GM23248 (cell line): Measurements from ENCODE around the gene FOXN3. TPM values are rescaled to one million over a fixed set of nuclear protein-coding genes. Genes with fewer than 3 reads are reported as not detected.

ENCODE experiments used
- DNase-seq: peaks from one replicate; pipeline ENCODE4 v3.0.0-alpha.2; 2015
- H2AFZ ChIP-seq: fragments of 200-600 bp; sonication (generic); 2 replicates; pipeline ENCODE4 v1.6.1; 2016; ENCODE audit warnings: antibody characterized with exemption
- H3F3A ChIP-seq: fragments of 200-600 bp; sonication (generic); 2 replicates; pipeline ENCODE4 v1.6.1; 2016; ENCODE audit warnings: mild to moderate bottlenecking, antibody characterized with exemption, mixed run types; ENCODE audit not compliant: insufficient read depth
- H3K27ac ChIP-seq: fragments of 200-600 bp; sonication (generic); 2 replicates; pipeline ENCODE4 v1.5.1; 2016; ENCODE audit warnings: mild to moderate bottlenecking
- H3K27me3 ChIP-seq: fragments of 200-600 bp; sonication (generic); replicated peaks from 2 replicates; pipeline ENCODE4 v1.6.1; 2016; ENCODE audit warnings: mild to moderate bottlenecking; ENCODE audit not compliant: insufficient read depth
- H3K36me3 ChIP-seq: fragments of 200-600 bp; sonication (generic); 2 replicates; pipeline ENCODE4 v1.6.1; 2016; ENCODE audit warnings: low read depth, mild to moderate bottlenecking
- H3K4me1 ChIP-seq: fragments of 200-600 bp; sonication (generic); 2 replicates; pipeline ENCODE4 v1.6.1; 2016; ENCODE audit warnings: mild to moderate bottlenecking; ENCODE audit not compliant: insufficient read depth
- H3K4me2 ChIP-seq: fragments of 200-600 bp; sonication (generic); one replicate; pipeline ENCODE4 v1.6.1; 2016; ENCODE audit warnings: mild to moderate bottlenecking; ENCODE audit not compliant: unreplicated experiment
- H3K4me3 ChIP-seq: fragments of 200-600 bp; sonication (generic); 2 replicates; pipeline ENCODE4 v1.5.1; 2016; ENCODE audit warnings: mild to moderate bottlenecking
- H3K79me2 ChIP-seq: fragments of 200-600 bp; sonication (generic); 2 replicates; pipeline ENCODE4 v1.6.1; 2016; ENCODE audit warnings: mild to moderate bottlenecking; ENCODE audit not compliant: insufficient read depth
- H3K9ac ChIP-seq: fragments of 200-600 bp; sonication (generic); 2 replicates; pipeline ENCODE4 v1.6.1; 2016; ENCODE audit warnings: mild to moderate bottlenecking
- H3K9me2 ChIP-seq: fragments of 200-600 bp; sonication (generic); 2 replicates; pipeline ENCODE4 v1.6.1; 2016; ENCODE audit warnings: mixed run types, mild to moderate bottlenecking, moderate library complexity; ENCODE audit not compliant: insufficient read depth
- H3K9me3 ChIP-seq: fragments of 200-600 bp; sonication (generic); one replicate; pipeline ENCODE4 v1.6.1; 2017; ENCODE audit warnings: low read depth
- H4K20me1 ChIP-seq: fragments of 200-600 bp; sonication (generic); 2 replicates; pipeline ENCODE4 v1.6.0; 2016; ENCODE audit not compliant: insufficient read depth
- EZH2 ChIP-seq: fragments of 200-600 bp; sonication (generic); IDR thresholded peaks from 2 replicates; pipeline ENCODE4 v1.6.1; 2018; ENCODE audit warnings: antibody characterized with exemption, mild to moderate bottlenecking; ENCODE audit not compliant: insufficient read depth, poor library complexity, severe bottlenecking
- EZH2phosphoT487 ChIP-seq: fragments of 200-600 bp; sonication (generic); IDR thresholded peaks from 2 replicates; pipeline ENCODE4 v1.6.1; 2018; ENCODE audit warnings: antibody characterized with exemption, moderate library complexity, mild to moderate bottlenecking, low read depth; ENCODE audit not compliant: insufficient read depth
- WGBS, 2 experiments: methylation state at CpG; one replicate each; pipeline ENCODE4 v1.1.6; 2015 to 2017; ENCODE audit warnings: low lambda C conversion rate in 2 of 2, low coverage in 1 of 2; ENCODE audit errors: missing lambda C conversion rate in 2 of 2; 5-methylcytosine and 5-hydroxymethylcytosine counted together
- in situ Hi-C: fragments of 300-500 bp; cut with MboI; formaldehyde crosslinking; loops from 2 replicates; pipeline ENCODE4 v1.15.0; 2020
- polyA plus RNA-seq: library from polyadenylated mRNA; unstranded; fragments of >200 nt; fragmentation: Nextera tagmentation; extraction: Ambion mirVana; gene quantifications from 2 replicates; pipeline ENCODE4 v1.2.1, GENCODE V29; 2016
- total RNA-seq: library from RNA; depleted of rRNA; stranded (reverse); fragments of >200 nt; shearing (Covaris generic); gene quantifications from 2 replicates; pipeline ENCODE4 v1.2.3, GENCODE V29; 2014

The FOXN3 gene
- total and polyA plus RNA-seq, 2 experiments from 2014 or later, result 18.6 to 19.0 TPM

GRCh38 chr14:89378119-89378518 lies 38.9 kb downstream of the FOXN3 start:
- Histone ChIP-seq H3K27ac (no peak overlapping the region), H3K36me3 (no peaks in the 10 kb centered on the region), H3K27me3 (no peaks in the 10 kb centered on the region), H3K9me3 (no peaks in the 10 kb centered on the region), H3K4me1 (no peaks in the 10 kb centered on the region), H3K79me2 (peaks cover 72% of the 10 kb centered on the region), H4K20me1 (no peaks in the 10 kb centered on the region), H3F3A (peaks cover 5% of the 10 kb centered on the region; the same call in 1 of the 2 replicates), H2AFZ (no peak overlapping the region), H3K9ac (no peak overlapping the region), H3K4me2 (no peak overlapping the region), H3K9me2 (no peaks in the 10 kb centered on the region), H3K4me3 (no peak overlapping the region)
- 23 to 33% methylated on average over 5 of the region's 5 CpGs for WGBS, 2 experiments
- in situ Hi-C loops, result no loop called here
- no peak for TF ChIP-seq EZH2
- TF ChIP-seq EZH2phosphoT487, result no peak
- peak; percentile 77 for DNase-seq

- Histone ChIP-seq H3K4me3 (no peak overlapping the region), H3K9ac (no peak overlapping the region), H3K9me3 (no peaks in the 10 kb centered on the region), H3K79me2 (peaks cover 69% of the 10 kb centered on the region), H2AFZ (no peak overlapping the region), H4K20me1 (no peaks in the 10 kb centered on the region), H3F3A (peaks cover 5% of the 10 kb centered on the region; the same call in 1 of the 2 replicates), H3K4me1 (peaks cover 4% of the 10 kb centered on the region), H3K36me3 (no peaks in the 10 kb centered on the region), H3K27me3 (no peaks in the 10 kb centered on the region), H3K27ac (no peak overlapping the region), H3K4me2 (no peak overlapping the region), H3K9me2 (no peaks in the 10 kb centered on the region)
- in situ Hi-C loops, result no loop called here
- WGBS, 2 experiments, result 79 to 83% methylated on average over 3 of the region's 3 CpGs
- TF ChIP-seq EZH2 (no peak), EZH2phosphoT487 (no peak)
- DNase-seq, result no peak
Measured at GRCh38 chr14:89377544-89377943, 39.5 kb downstream of the FOXN3 start.

- no peak overlapping the region for H3K4me3 ChIP-seq
- no peaks in the 10 kb centered on the region for H3K9me2 ChIP-seq
- H3F3A ChIP-seq, result peaks cover 5% of the 10 kb centered on the region
- TF ChIP-seq EZH2phosphoT487, result no peak
- no peak for TF ChIP-seq EZH2
- peaks cover 64% of the 10 kb centered on the region for H3K79me2 ChIP-seq
- no peak overlapping the region for H3K4me2 ChIP-seq
- no peaks in the 10 kb centered on the region for H4K20me1 ChIP-seq
- no peak for DNase-seq
- no peak overlapping the region for H3K27ac ChIP-seq
- no peaks in the 10 kb centered on the region for H3K27me3 ChIP-seq
- no peak overlapping the region for H2AFZ ChIP-seq
- no peaks in the 10 kb centered on the region for H3K9me3 ChIP-seq
- in situ Hi-C loops, result no loop called here
- no peaks in the 10 kb centered on the region for H3K36me3 ChIP-seq
- H3K4me1 ChIP-seq, result peaks cover 22% of the 10 kb centered on the region
- H3K9ac ChIP-seq, result no peak overlapping the region
- 92 to 97% methylated on average over 3 of the region's 3 CpGs for WGBS, 2 experiments
Measured at GRCh38 chr14:89374908-89375307, 42.1 kb downstream of the FOXN3 start.

GRCh38 chr14:89373185-89373584 lies 43.8 kb downstream of the FOXN3 start:
- H3K4me2 ChIP-seq, result no peak overlapping the region
- H3K4me3 ChIP-seq, result no peak overlapping the region
- TF ChIP-seq EZH2phosphoT487, result no peak
- TF ChIP-seq EZH2, result no peak
- no peaks in the 10 kb centered on the region for H3K9me3 ChIP-seq
- H3K9ac ChIP-seq, result no peak overlapping the region
- H3K27me3 ChIP-seq, result no peaks in the 10 kb centered on the region
- no peaks in the 10 kb centered on the region for H3K36me3 ChIP-seq
- no peak overlapping the region for H2AFZ ChIP-seq
- peaks cover 22% of the 10 kb centered on the region for H3K4me1 ChIP-seq
- peaks cover 75% of the 10 kb centered on the region for H3K79me2 ChIP-seq
- H3K9me2 ChIP-seq, result no peaks in the 10 kb centered on the region
- whole genome bisulfite sequencing, 2 experiments, result 100% methylated on average over 2 of the region's 2 CpGs
- in situ Hi-C loops, result no loop called here
- peaks cover 5% of the 10 kb centered on the region for H3F3A ChIP-seq
- DNase-seq, result no peak
- H4K20me1 ChIP-seq, result no peaks in the 10 kb centered on the region
- H3K27ac ChIP-seq, result no peak overlapping the region

DNA sequence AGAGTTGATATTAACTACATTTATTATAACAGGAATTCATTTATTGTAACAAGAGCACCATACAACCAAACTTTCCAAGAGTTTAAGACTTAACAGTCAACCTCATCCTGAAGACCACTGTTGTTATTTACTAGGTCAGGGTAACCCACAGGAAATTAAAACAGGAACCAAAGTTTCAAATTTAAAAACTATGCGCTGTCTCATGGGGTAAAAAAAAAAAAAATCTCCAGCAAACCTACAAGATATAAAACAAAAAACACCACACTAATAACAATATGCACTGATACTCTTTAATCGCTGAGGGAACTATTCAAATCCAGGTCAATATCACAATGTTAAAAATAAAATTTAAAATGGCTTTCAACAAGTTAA lies 44.5 kb downstream of the FOXN3 start:
- Histone ChIP-seq H3K79me2 (peaks cover 77% of the 10 kb centered on the region), H3K27ac (no peak overlapping the region), H3K4me2 (peak overlapping the region; percentile 9), H4K20me1 (no peaks in the 10 kb centered on the region), H2AFZ (no peak overlapping the region), H3K27me3 (no peaks in the 10 kb centered on the region), H3K9me2 (no peaks in the 10 kb centered on the region), H3F3A (no peaks in the 10 kb centered on the region; the same call in 1 of the 2 replicates), H3K36me3 (no peaks in the 10 kb centered on the region), H3K9ac (no peak overlapping the region), H3K9me3 (no peaks in the 10 kb centered on the region), H3K4me1 (peaks cover 22% of the 10 kb centered on the region), H3K4me3 (no peak overlapping the region)
- 97 to 100% methylated on average over 2 of the region's 2 CpGs for WGBS, 2 experiments
- no peak for DNase-seq
- no peak for TF ChIP-seq EZH2phosphoT487
- no peak for TF ChIP-seq EZH2
- in situ Hi-C loops, result no loop called here
